Breast epithelium (tissue), 3 donors: ENCODE measurements around the gene SERTAD4.

Experiments
- POLR2A ChIP-seq: fragments of 450-650 bp; IDR thresholded peaks from one replicate; pipeline ENCODE4 v1.6.1; 2016; ENCODE audit warnings: antibody characterized with exemption, mild to moderate bottlenecking, moderate library complexity
- POLR2AphosphoS5 ChIP-seq, 3 donors: sonication (generic); formaldehyde crosslinking; IDR thresholded peaks; one replicate each; pipeline ENCODE4 v1.6.1; 2017; ENCODE audit warnings: antibody characterized with exemption in 3 of 3
- TF ChIP-seq, protein P1 (sequence below), 3 donors: fragments of 450-650 bp; IDR thresholded peaks; one replicate each; pipeline ENCODE4 v1.5.1; 2016 to 2017; ENCODE audit warnings: antibody characterized with exemption in 3 of 3, mild to moderate bottlenecking in 3 of 3, moderate library complexity in 3 of 3

DNA sequence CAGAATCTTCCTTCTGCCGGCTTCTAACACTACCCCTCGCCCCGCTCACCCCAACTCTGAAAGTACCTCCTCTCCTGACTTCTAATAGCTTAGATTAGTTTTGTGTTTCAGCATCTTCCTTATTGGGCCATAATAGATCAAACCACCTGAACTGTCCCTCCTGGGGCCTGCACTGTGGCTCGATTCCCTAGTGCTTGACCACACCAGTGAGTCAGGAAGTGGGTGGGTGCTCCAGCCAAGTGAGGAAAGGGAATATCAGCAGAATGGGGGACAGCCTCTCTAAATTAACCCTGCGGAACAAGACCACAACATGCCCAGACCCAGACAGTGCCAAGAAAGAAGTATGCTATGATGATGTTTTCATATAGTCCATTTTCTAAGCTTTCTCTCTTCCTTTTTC lies 8.5 kb downstream of the SERTAD4 start:
- TF ChIP-seq, protein P1, sequence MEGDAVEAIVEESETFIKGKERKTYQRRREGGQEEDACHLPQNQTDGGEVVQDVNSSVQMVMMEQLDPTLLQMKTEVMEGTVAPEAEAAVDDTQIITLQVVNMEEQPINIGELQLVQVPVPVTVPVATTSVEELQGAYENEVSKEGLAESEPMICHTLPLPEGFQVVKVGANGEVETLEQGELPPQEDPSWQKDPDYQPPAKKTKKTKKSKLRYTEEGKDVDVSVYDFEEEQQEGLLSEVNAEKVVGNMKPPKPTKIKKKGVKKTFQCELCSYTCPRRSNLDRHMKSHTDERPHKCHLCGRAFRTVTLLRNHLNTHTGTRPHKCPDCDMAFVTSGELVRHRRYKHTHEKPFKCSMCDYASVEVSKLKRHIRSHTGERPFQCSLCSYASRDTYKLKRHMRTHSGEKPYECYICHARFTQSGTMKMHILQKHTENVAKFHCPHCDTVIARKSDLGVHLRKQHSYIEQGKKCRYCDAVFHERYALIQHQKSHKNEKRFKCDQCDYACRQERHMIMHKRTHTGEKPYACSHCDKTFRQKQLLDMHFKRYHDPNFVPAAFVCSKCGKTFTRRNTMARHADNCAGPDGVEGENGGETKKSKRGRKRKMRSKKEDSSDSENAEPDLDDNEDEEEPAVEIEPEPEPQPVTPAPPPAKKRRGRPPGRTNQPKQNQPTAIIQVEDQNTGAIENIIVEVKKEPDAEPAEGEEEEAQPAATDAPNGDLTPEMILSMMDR (IDR thresholded peaks at IDR 0.05) = no peak
- TF ChIP-seq POLR2A = no peak
- no peak for TF ChIP-seq POLR2AphosphoS5 (IDR thresholded peaks at IDR 0.05)
